ENCODE measurements around the gene MCC. TPM values are rescaled to one million over a fixed set of nuclear protein-coding genes. Genes with fewer than 3 reads are reported as not detected.

Gene MCC
- total and polyA plus RNA-seq, 4 donors: 9.0 to 47.3 (median 14.7) TPM

DNA sequence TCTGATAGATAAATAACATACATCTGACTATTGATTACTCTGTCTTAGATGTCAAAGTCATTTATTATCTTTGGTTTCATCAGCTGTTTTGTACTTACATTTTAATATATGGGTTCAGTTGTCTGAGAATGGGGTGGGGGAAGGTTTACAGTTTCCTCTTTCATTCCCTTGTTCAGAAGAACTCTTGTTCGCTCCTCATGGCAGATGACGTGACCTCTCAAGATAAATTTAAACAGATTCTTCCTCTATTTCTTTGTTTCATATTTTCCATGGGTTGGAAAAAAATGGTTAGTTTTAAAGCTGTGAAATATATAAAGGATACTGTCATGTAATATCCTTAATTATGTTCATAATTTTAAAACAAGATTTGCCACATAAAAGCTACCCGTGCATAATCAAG, 114.8 kb downstream of the MCC start:
- H3K4me3 ChIP-seq (ENCODE audit: low read depth in 1 of 3, low read length in 3 of 3): no peak overlapping the region
- DNase-seq (ENCODE audit: low spot score): no peak
- WGBS: 91% methylated on average over 3 of the region's 3 CpGs
- no peaks in the 10 kb centered on the region for H3K36me3 ChIP-seq (ENCODE audit: control insufficient read depth in 4 of 4, insufficient read depth in 3 of 4, low read depth in 1 of 4, low read length in 3 of 4)
- H3K27me3 ChIP-seq (ENCODE audit: control insufficient read depth in 4 of 4, insufficient read depth in 4 of 4, low read length in 3 of 4): no peaks in the 10 kb centered on the region
- no peaks in the 10 kb centered on the region for H3K4me1 ChIP-seq (ENCODE audit: control insufficient read depth in 4 of 4, insufficient read depth in 4 of 4, low read length in 3 of 4)
- H3K9ac ChIP-seq (ENCODE audit: low read depth in 1 of 2, low read length in 2 of 2): no peak overlapping the region
- H3K27ac ChIP-seq (ENCODE audit: low read depth in 1 of 2, low read length in 2 of 2): no peak overlapping the region
- no peaks in the 10 kb centered on the region for H3K9me3 ChIP-seq (ENCODE audit: control insufficient read depth in 4 of 4, low read length in 3 of 4)
- no peak for TF ChIP-seq SP1 (IDR thresholded peaks at IDR 0.05)
- no peak for TF ChIP-seq FOXA1 (IDR thresholded peaks at IDR 0.05)
- TF ChIP-seq EGR1 (IDR thresholded peaks at IDR 0.05; ENCODE audit: low read depth in 2 of 2): no peak

DNA sequence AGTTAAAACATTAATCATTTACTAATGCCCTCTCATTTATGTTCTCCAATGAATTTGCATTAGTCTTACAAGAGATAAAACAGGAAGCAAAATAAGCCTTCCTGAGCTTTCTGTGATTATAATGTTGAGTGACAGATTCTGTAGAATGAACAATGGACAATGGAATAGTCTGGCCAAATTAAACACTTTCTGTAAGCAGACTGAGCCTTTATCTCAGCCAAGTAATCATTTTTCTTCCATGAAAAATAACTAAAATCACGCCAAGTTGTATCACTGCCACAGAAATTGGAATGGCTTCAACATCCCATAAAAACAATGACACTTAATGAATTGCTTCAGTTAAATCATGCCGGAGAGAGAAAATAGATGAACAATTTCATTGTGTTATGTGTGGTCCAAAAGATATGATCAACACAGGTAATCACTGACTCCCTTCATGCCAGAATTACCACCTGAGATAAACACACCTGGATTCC, 116.5 kb downstream of the MCC start:
- no peaks in the 10 kb centered on the region for H3K9me3 ChIP-seq (ENCODE audit: control insufficient read depth in 4 of 4, low read length in 3 of 4)
- H3K36me3 ChIP-seq (ENCODE audit: control insufficient read depth in 4 of 4, insufficient read depth in 3 of 4, low read depth in 1 of 4, low read length in 3 of 4): no peaks in the 10 kb centered on the region
- DNase-seq (ENCODE audit: low spot score): no peak
- 67% methylated on average over 2 of the region's 2 CpGs for WGBS
- no peak overlapping the region for H3K4me3 ChIP-seq (ENCODE audit: low read depth in 1 of 3, low read length in 3 of 3)
- TF ChIP-seq, protein P1, sequence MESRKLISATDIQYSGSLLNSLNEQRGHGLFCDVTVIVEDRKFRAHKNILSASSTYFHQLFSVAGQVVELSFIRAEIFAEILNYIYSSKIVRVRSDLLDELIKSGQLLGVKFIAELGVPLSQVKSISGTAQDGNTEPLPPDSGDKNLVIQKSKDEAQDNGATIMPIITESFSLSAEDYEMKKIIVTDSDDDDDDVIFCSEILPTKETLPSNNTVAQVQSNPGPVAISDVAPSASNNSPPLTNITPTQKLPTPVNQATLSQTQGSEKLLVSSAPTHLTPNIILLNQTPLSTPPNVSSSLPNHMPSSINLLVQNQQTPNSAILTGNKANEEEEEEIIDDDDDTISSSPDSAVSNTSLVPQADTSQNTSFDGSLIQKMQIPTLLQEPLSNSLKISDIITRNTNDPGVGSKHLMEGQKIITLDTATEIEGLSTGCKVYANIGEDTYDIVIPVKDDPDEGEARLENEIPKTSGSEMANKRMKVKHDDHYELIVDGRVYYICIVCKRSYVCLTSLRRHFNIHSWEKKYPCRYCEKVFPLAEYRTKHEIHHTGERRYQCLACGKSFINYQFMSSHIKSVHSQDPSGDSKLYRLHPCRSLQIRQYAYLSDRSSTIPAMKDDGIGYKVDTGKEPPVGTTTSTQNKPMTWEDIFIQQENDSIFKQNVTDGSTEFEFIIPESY (IDR thresholded peaks at IDR 0.05): no peak
- TF ChIP-seq RAD21 (IDR thresholded peaks at IDR 0.05) (no peak), RXRA (IDR thresholded peaks at IDR 0.05) (no peak), HNF4G (IDR thresholded peaks at IDR 0.05) (no peak), TAF1 (conservative IDR thresholded peaks at IDR 0.05) (no peak), FOXA2 (IDR thresholded peaks at IDR 0.05) (no peak), YY1 (IDR thresholded peaks at IDR 0.05) (no peak), JUND (IDR thresholded peaks at IDR 0.05) (no peak), SP1 (IDR thresholded peaks at IDR 0.05) (no peak), FOXA1 (IDR thresholded peaks at IDR 0.05) (no peak), EGR1 (IDR thresholded peaks at IDR 0.05; ENCODE audit: low read depth in 2 of 2) (no peak), HNF4A (conservative IDR thresholded peaks at IDR 0.05) (no peak), NR2F2 (IDR thresholded peaks at IDR 0.05) (no peak), GABPA (IDR thresholded peaks at IDR 0.05 in 1 of 2, conservative IDR thresholded peaks at IDR 0.05 in 1 of 2) (no peak)
- TF ChIP-seq, protein P2, sequence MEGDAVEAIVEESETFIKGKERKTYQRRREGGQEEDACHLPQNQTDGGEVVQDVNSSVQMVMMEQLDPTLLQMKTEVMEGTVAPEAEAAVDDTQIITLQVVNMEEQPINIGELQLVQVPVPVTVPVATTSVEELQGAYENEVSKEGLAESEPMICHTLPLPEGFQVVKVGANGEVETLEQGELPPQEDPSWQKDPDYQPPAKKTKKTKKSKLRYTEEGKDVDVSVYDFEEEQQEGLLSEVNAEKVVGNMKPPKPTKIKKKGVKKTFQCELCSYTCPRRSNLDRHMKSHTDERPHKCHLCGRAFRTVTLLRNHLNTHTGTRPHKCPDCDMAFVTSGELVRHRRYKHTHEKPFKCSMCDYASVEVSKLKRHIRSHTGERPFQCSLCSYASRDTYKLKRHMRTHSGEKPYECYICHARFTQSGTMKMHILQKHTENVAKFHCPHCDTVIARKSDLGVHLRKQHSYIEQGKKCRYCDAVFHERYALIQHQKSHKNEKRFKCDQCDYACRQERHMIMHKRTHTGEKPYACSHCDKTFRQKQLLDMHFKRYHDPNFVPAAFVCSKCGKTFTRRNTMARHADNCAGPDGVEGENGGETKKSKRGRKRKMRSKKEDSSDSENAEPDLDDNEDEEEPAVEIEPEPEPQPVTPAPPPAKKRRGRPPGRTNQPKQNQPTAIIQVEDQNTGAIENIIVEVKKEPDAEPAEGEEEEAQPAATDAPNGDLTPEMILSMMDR (IDR thresholded peaks at IDR 0.05; ENCODE audit: low read depth, low read length, missing input control): no peak
- TF ChIP-seq, protein P3, sequence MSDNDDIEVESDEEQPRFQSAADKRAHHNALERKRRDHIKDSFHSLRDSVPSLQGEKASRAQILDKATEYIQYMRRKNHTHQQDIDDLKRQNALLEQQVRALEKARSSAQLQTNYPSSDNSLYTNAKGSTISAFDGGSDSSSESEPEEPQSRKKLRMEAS (IDR thresholded peaks at IDR 0.05): no peak
- TF ChIP-seq, protein P4, sequence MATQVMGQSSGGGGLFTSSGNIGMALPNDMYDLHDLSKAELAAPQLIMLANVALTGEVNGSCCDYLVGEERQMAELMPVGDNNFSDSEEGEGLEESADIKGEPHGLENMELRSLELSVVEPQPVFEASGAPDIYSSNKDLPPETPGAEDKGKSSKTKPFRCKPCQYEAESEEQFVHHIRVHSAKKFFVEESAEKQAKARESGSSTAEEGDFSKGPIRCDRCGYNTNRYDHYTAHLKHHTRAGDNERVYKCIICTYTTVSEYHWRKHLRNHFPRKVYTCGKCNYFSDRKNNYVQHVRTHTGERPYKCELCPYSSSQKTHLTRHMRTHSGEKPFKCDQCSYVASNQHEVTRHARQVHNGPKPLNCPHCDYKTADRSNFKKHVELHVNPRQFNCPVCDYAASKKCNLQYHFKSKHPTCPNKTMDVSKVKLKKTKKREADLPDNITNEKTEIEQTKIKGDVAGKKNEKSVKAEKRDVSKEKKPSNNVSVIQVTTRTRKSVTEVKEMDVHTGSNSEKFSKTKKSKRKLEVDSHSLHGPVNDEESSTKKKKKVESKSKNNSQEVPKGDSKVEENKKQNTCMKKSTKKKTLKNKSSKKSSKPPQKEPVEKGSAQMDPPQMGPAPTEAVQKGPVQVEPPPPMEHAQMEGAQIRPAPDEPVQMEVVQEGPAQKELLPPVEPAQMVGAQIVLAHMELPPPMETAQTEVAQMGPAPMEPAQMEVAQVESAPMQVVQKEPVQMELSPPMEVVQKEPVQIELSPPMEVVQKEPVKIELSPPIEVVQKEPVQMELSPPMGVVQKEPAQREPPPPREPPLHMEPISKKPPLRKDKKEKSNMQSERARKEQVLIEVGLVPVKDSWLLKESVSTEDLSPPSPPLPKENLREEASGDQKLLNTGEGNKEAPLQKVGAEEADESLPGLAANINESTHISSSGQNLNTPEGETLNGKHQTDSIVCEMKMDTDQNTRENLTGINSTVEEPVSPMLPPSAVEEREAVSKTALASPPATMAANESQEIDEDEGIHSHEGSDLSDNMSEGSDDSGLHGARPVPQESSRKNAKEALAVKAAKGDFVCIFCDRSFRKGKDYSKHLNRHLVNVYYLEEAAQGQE (IDR thresholded peaks at IDR 0.05): no peak
- TF ChIP-seq, protein P5, sequence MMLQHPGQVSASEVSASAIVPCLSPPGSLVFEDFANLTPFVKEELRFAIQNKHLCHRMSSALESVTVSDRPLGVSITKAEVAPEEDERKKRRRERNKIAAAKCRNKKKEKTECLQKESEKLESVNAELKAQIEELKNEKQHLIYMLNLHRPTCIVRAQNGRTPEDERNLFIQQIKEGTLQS (IDR thresholded peaks at IDR 0.05): no peak
- H3K27me3 ChIP-seq (ENCODE audit: control insufficient read depth in 4 of 4, insufficient read depth in 4 of 4, low read length in 3 of 4): no peaks in the 10 kb centered on the region
- no peaks in the 10 kb centered on the region for H3K4me1 ChIP-seq (ENCODE audit: control insufficient read depth in 4 of 4, insufficient read depth in 4 of 4, low read length in 3 of 4)
- H3K9ac ChIP-seq (ENCODE audit: low read depth in 1 of 2, low read length in 2 of 2): no peak overlapping the region
- no peak overlapping the region for H3K27ac ChIP-seq (ENCODE audit: low read depth in 1 of 2, low read length in 2 of 2)

Data from liver (tissue), 9 donors.